Osteocyte (in vitro differentiated cells): ENCODE results near the gene TMEM164. TPM values are rescaled to one million over a fixed set of nuclear protein-coding genes. Genes with fewer than 3 reads are reported as not detected.

Experiments used
- DNase-seq: peaks from one replicate; pipeline ENCODE4 v3.0.0; 2021; ENCODE audit warnings: mixed read lengths; ENCODE audit not compliant: unreplicated experiment; ENCODE audit errors: extremely low spot score
- H3K27ac Mint-ChIP-seq: one replicate; pipeline ENCODE4 v1.8.0; 2021; ENCODE audit warnings: mild to moderate bottlenecking, mixed read lengths; ENCODE audit not compliant: unreplicated experiment
- H3K27me3 Mint-ChIP-seq: one replicate; pipeline ENCODE4 v1.8.0; 2021; ENCODE audit warnings: mixed read lengths; ENCODE audit not compliant: unreplicated experiment
- H3K36me3 Mint-ChIP-seq: one replicate; pipeline ENCODE4 v1.8.0; 2021; ENCODE audit warnings: mixed read lengths; ENCODE audit not compliant: unreplicated experiment
- H3K4me1 Mint-ChIP-seq: one replicate; pipeline ENCODE4 v1.8.0; 2021; ENCODE audit warnings: mixed read lengths; ENCODE audit not compliant: unreplicated experiment
- H3K4me3 Mint-ChIP-seq: one replicate; pipeline ENCODE4 v1.8.0; 2021; ENCODE audit warnings: mild to moderate bottlenecking, moderate library complexity, mixed read lengths; ENCODE audit not compliant: unreplicated experiment
- H3K9me3 Mint-ChIP-seq: one replicate; pipeline ENCODE4 v1.8.0; 2021; ENCODE audit warnings: mixed read lengths; ENCODE audit not compliant: unreplicated experiment
- CTCF ChIP-seq: fragments of 200-600 bp; sonication (generic); IDR thresholded peaks from 2 replicates; pipeline ENCODE4 v1.5.0; 2021; ENCODE audit warnings: antibody characterized with exemption, mild to moderate bottlenecking, moderate library complexity
- total RNA-seq: library from RNA; stranded (reverse); gene quantifications from 2 replicates; pipeline ENCODE4 v1.2.1, GENCODE V29; 2021

TMEM164 gene
- total RNA-seq, 1 donor from 2014 or later, result 12.9 TPM

DNA sequence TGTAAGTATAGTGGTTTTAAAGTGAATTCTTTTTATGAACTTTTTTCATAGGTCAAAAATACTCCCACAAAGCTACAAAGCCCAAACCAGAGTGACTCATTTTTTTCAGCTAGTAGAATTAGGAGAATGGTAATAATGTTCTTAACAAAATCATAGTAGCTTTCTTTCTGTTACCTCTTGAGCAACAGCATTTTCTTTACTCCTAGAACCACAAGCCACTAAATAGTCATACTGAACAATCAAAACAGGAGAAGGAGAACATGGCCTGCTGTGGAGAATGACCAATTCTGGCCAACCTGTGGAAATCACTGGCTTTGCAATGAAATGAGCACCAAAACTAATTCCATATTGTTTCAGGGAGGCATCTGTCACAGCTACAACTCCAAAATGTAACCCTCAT lies 202.1 kb downstream of the TMEM164 start:
- Mint-ChIP-seq H3K36me3 (peaks cover 8% of the 10 kb centered on the region), H3K27ac (peak overlapping the region; percentile 64), H3K4me1 (peaks cover 20% of the 10 kb centered on the region), H3K4me3 (no peak overlapping the region), H3K27me3 (no peaks in the 10 kb centered on the region), H3K9me3 (no peaks in the 10 kb centered on the region)
- no peak for TF ChIP-seq CTCF
- DNase-seq, result no peak

DNA sequence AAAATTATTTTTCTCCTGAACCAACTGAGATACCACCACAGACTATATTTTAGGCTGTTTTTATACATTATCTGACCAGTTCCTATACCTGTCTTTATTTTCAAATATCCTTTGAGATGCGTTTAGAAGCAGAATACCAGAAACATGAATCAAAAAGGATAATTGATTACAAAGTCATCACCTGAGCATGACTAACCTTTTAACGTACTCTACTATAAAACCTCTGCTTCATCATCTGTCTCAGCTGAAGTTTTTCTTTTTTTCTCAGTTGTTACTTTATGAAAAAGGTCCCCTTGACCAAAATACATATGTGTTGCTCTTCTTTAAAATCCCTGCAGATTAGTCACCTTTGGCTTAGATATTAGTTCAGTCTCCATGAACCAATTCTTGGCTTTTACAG lies 205.2 kb downstream of the TMEM164 start:
- DNase-seq, result no peak
- TF ChIP-seq CTCF, result no peak
- peaks cover 32% of the 10 kb centered on the region for H3K4me1 Mint-ChIP-seq
- peaks cover 4% of the 10 kb centered on the region for H3K36me3 Mint-ChIP-seq
- no peaks in the 10 kb centered on the region for H3K9me3 Mint-ChIP-seq
- no peak overlapping the region for H3K27ac Mint-ChIP-seq
- H3K27me3 Mint-ChIP-seq, result no peaks in the 10 kb centered on the region
- H3K4me3 Mint-ChIP-seq, result no peak overlapping the region

DNA sequence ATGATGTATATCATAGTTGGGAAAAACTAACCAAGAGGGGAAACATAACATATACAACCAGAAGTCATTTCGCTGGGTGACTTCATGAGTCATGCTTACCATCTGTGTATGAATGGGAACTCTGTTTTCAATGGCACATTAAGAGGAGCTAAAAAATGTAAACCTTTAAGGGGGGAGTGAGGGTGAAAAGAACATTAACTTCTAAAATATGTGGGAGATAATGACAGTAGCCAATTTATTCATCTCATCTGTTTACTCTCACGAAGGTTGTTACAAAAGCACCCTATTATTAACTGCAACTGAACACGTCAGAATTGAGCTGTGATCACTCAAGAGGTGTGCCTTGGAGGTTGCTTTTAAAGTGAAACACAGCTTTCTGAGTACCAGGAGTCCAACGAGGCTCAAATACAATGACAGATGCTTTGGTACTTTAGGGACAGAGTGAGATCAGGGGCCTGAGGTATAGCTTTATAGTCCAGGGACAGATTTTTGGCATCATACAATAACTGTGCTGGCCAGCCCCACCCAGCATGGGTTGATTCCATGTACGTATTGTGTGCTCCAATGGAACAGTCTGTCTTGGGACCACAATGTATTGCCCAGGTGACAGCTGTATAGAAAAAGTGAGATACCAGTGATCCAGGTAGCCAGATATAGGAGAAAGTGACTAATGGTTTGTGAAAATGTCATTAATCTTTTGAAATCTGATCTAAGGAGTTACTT lies 207.7 kb downstream of the TMEM164 start:
- H3K27me3 Mint-ChIP-seq, result no peaks in the 10 kb centered on the region
- H3K9me3 Mint-ChIP-seq, result no peaks in the 10 kb centered on the region
- peak overlapping the region; percentile 6 for H3K4me3 Mint-ChIP-seq
- no peak for DNase-seq
- peak overlapping the region; percentile 74 for H3K27ac Mint-ChIP-seq
- H3K36me3 Mint-ChIP-seq, result peaks cover 4% of the 10 kb centered on the region
- no peak for TF ChIP-seq CTCF
- peaks cover 24% of the 10 kb centered on the region for H3K4me1 Mint-ChIP-seq

DNA sequence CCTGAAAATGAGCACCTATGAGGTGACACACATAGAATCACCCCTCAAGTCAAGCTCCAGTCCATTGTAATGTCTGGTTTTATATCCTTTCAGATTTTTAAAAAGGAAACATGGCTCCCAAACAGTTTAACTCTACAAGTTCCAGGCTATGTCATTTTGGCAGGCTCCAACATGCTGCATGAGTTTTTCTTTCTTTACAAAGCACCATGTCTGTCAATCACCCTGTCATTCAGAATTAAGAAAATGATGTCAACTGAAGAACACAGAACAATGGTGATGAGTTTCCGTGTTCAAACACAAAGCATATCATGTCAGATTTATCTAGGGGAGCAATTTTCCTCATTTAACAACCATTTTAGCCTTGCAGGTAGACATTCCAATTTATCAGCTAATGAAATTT lies 208.4 kb downstream of the TMEM164 start:
- H3K27ac Mint-ChIP-seq, result no peak overlapping the region
- H3K4me1 Mint-ChIP-seq, result peaks cover 26% of the 10 kb centered on the region
- H3K9me3 Mint-ChIP-seq, result no peaks in the 10 kb centered on the region
- H3K4me3 Mint-ChIP-seq, result no peak overlapping the region
- TF ChIP-seq CTCF, result no peak
- H3K36me3 Mint-ChIP-seq, result peaks cover 6% of the 10 kb centered on the region
- DNase-seq, result no peak
- no peaks in the 10 kb centered on the region for H3K27me3 Mint-ChIP-seq

DNA sequence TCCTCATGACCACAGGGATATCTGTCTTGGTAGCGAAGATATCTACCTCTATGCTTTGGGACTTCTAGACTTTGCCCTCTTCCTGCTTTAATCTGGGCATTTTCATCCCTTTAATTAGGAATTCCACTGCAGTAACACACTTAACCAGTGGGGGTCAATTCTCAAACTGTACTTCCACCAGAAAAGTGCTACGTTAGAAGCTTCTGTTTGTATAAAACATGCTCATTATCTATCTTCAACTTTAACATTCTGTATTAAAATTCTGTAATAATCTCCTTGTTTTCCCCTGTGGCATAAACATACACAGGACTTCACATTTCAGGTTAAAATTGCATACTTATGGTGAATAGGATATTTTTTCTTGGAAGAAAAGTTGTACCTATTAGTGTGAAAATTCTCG lies 209.4 kb downstream of the TMEM164 start:
- peak; percentile 38 for TF ChIP-seq CTCF
- DNase-seq, result no peak
- no peak overlapping the region for H3K4me3 Mint-ChIP-seq
- peaks cover 30% of the 10 kb centered on the region for H3K4me1 Mint-ChIP-seq
- H3K36me3 Mint-ChIP-seq, result peaks cover 6% of the 10 kb centered on the region
- no peaks in the 10 kb centered on the region for H3K27me3 Mint-ChIP-seq
- H3K9me3 Mint-ChIP-seq, result no peaks in the 10 kb centered on the region
- no peak overlapping the region for H3K27ac Mint-ChIP-seq
